Aortic smooth muscle cell (primary cell): ENCODE results near the gene RLN3. TPM values are rescaled to one million over a fixed set of nuclear protein-coding genes. Genes with fewer than 3 reads are reported as not detected.

Experiments used
- total RNA-seq: library from RNA; depleted of rRNA; stranded (reverse); fragments of >200 nt; gene quantifications from 2 replicates; pipeline ENCODE4 v1.2.3, GENCODE V29; 2014

The RLN3 gene, protein sequence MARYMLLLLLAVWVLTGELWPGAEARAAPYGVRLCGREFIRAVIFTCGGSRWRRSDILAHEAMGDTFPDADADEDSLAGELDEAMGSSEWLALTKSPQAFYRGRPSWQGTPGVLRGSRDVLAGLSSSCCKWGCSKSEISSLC
- total RNA-seq = not detected in 2 replicates

DNA sequence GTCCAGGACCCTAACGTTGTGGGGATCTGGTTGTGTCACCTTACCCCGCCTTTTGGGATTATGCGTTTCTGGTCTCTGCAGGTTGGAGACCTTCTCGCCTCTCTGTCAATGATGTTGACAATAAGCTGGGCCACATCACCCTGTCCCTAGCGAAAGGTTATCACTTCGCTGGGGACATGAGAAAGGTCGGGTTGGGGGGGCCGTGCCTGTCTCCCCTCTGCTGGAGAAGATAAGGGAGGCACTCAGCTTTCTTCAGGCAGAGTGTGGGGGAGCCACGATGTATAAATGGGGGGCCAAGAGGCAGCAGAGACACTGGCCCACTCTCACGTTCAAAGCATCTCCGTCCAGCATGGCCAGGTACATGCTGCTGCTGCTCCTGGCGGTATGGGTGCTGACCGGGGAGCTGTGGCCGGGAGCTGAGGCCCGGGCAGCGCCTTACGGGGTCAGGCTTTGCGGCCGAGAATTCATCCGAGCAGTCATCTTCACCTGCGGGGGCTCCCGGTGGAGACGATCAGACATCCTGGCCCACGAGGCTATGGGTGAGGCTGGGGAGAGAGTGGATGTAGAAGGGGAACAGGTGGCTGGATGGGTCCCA, at the start of gene RLN3:
Gene RLN3, plus strand, starts transcription at position 293 of the 595 bp plus-strand sequence. Its CDS starts 57 bp downstream, at position 350.

DNA sequence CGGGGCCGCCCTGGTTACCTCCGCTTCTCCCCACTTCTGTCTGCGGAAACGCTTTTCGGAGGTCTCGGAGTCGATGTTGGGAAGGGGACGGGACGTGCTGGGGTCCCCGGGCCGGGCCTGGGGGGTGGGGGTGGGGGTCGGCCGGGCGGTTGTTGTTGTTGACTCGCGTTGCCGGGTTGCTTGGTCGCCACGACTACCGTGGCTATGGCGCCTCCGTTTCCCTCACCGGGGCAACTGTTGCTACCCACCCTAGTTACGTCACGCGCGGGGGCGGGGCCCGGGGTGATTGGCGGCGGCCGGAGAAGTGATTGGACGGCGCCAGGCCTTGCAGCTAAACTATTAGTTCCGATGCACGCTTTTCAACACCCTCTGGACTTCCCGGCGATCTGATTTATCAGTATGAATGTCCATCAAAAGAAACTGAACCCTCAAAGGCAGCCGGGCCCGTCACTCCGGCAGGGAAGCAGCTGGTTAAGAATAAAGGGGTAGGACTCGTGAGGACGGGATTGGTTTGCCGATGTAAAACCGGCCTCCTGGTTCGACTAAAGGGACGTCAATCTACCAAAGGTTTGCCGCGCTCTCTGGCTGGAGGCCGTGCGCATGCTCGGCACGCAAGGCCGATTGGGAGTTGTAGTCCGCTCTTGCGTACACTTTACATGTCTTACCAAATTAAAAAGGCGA, 21.7 kb upstream of the RLN3 start, which contains the start of gene RFX1:
Gene RFX1, minus strand, starts transcription at position 236 of the 681 bp plus-strand sequence. CDS start 12,477 bp downstream, outside the sequence.

DNA sequence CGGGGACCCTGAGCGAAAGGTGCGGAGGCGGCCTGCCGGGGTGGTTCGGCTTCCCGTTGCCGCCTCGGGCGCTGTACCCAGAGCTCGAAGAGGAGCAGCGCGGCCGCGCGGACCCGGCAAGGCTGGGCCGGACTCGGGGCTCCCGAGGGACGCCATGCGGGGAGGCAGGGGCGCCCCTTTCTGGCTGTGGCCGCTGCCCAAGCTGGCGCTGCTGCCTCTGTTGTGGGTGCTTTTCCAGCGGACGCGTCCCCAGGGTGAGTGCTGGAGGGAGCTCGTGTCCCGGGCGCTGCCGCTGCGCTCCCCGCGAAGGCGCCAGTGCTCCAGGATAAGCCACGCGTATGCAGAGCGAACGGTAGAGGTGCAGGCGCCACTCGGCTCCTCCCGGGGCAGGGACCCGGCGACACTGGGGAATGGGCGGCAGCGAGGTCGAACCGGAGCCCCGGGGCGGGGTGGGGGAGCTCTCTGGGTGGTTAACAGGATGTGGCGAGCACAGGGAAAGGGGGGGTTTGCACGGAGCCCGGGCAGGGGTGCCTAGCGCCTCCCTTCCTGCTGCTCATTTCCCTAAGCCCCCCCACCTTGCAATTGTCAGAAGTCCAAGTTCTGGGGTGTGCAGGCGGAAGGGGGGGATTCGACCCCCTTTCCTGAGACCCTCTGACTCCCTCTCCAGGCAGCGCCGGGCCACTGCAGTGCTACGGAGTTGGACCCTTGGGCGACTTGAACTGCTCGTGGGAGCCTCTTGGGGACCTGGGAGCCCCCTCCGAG, 4.0 kb downstream of the RLN3 start, which contains the start of gene IL27RA:
Gene IL27RA, plus strand, starts transcription at position 44 of the 762 bp plus-strand sequence. Its CDS starts 111 bp downstream, at position 155.

DNA sequence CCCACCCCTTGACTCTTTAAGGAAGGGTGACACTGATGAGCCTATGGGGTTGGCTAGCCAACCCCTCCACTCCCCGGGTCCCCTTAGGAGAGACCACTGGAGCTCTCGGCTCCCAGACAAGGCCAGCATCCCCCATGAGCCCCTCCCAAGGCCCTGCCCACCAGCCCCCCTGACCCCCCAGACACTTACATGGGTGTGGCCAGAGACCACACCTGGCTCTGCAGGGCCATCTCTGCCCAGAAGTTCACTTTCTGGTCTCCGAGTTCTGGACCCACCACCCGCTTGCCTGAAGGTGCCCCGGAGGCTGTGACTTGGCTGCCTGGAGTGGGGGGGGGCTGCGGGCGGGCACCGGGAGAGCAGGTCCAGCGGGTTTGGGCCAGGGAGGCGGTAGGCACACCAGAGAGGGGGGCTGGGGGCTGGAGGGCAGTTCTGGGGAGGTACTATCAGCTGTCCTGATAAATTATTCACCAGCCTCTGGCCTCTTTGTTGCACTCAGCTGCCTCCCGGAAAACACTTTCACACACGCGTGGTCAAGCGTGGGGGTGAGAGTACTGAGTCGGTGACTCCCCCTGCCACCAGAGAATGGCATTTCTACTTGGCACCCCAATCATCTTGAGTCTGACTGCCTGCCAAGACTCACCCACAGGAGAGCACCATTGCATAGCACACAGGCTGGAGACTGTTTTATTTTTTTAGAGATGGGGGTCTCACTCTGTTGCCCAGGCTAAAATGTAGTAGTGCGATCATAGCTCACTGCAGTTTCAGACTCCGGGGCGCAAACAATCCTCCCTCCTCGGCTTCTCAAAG, 34.0 kb downstream of the RLN3 start, which contains the start of gene PALM3:
Gene PALM3, minus strand, starts transcription at position 326 of the 807 bp plus-strand sequence. Its CDS starts 96 bp downstream, at position 230.

DNA sequence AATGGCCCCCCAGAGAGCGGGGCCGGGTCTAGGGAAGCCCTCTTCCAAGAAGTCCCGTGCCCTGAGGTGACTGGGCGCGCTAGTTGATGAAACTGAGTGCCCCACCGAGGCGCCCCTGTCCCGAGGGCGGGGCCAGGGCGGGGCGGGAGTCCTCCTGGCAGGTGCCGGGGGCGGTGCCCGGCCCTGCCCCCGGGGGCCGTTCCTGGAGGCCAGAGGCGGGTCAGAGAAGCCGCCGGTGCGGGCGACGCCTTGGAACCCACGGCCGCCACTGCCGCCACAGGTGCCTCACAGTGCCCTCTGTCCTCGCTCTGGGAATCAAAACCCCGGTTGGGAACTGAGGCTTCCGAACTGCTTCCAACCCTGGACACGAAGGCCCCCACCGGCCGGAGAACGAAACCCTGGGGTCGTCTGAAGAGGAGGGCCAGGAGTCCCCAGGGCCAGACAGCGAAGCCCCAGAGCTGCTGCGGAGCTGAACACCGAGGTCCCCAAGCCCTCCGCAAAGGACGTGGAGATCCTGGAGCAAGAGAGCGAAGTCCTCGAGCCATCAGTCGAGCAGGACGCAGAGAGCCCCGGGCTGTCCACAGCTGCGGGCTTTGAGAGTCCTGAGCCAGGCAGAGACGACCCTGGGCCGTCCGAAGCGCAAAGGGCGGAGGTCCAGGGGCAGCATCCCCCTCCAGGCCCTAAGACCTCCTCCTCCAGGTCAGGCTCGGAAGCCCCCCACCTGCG, 44.8 kb downstream of the RLN3 start, which contains the start of gene MISP3:
Gene MISP3, plus strand, starts transcription at position 252 of the 726 bp plus-strand sequence. CDS start 524 bp downstream, outside the sequence.

Other genes with a start within 250 kb of the RLN3 start
- 2.5 and 2.9 TPM in 2 replicates for gene ZSWIM4, start 232.7 kb upstream of the RLN3 start, total RNA-seq
- gene NANOS3, start 151.0 kb upstream of the RLN3 start, total RNA-seq = not detected in 2 replicates
- 0.87 and 1.2 TPM in 2 replicates for gene BRME1, start 122.0 kb upstream of the RLN3 start, total RNA-seq
- gene CC2D1A, start 121.9 kb upstream of the RLN3 start, total RNA-seq = 5.2 and 8.3 TPM in 2 replicates
- 0.66 and 0.87 TPM in 2 replicates for gene PODNL1, start 89.7 kb upstream of the RLN3 start, total RNA-seq
- gene DCAF15, start 75.6 kb upstream of the RLN3 start, total RNA-seq = 7.5 and 8.6 TPM in 2 replicates
- 2.9 and 3.0 TPM in 2 replicates for gene RFX1, start 21.8 kb upstream of the RLN3 start, total RNA-seq
- gene IL27RA, start 3.6 kb downstream of the RLN3 start, total RNA-seq = 0.75 and 2.1 TPM in 2 replicates
- 0.12 TPM in 1 of 2 replicates, not detected in the other for gene PALM3, start 33.9 kb downstream of the RLN3 start, total RNA-seq
- gene MISP3, start 44.6 kb downstream of the RLN3 start, total RNA-seq = 0.26 and 0.75 TPM in 2 replicates
- gene C19orf67, start 57.6 kb downstream of the RLN3 start, total RNA-seq = not detected in 2 replicates
- gene SAMD1, start 62.6 kb downstream of the RLN3 start, total RNA-seq = 12.4 and 15.3 TPM in 2 replicates
- 52.2 and 60.1 TPM in 2 replicates for gene PRKACA, start 89.6 kb downstream of the RLN3 start, total RNA-seq
- gene ASF1B, start 108.4 kb downstream of the RLN3 start, total RNA-seq = 6.7 and 12.6 TPM in 2 replicates
- gene ADGRL1, start 178.0 kb downstream of the RLN3 start, total RNA-seq = 2.4 and 3.3 TPM in 2 replicates